ENCODE data around the gene PPY.
"Not testable (repeated sequence)": the region's sequence is repeated elsewhere in the genome, so short reads cannot be mapped to it uniquely, and the experiment has no call there.

The PPY gene

DNA sequence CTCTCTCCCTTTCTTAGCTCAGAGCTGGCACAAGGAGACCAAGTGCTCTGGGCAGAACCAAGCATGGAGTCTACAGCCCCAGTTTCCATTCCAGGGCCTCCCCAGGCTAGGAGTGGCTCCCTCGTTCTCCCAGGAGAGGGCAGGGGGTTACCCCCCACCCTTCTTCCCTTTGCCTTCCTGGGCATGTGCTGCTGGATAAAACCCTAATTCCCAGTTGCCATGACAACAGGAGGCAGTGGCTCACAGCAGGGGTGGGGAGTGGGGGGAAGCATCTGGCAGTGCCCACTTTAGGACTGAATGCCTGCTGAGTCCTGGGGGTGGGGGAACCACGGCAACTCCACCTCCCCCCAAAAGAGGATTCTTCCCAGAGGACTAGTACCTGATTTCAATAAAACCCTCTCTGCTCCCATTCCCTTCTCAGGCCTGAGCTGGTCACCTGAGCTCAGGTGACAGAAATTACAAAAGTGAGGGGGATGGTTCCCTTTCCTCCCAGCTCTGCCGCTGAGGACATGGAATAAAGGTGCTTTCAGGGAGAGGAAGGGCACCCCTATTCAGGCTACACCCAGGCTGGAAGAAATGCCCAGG lies 36.8 kb downstream of the PPY start:
- DNase-seq (ENCODE audit: low read depth): no peak

- no peak for DNase-seq (ENCODE audit: low read depth)
Observed at GRCh38 chr17:43901861-43902589, 40.3 kb downstream of the PPY start.

DNA sequence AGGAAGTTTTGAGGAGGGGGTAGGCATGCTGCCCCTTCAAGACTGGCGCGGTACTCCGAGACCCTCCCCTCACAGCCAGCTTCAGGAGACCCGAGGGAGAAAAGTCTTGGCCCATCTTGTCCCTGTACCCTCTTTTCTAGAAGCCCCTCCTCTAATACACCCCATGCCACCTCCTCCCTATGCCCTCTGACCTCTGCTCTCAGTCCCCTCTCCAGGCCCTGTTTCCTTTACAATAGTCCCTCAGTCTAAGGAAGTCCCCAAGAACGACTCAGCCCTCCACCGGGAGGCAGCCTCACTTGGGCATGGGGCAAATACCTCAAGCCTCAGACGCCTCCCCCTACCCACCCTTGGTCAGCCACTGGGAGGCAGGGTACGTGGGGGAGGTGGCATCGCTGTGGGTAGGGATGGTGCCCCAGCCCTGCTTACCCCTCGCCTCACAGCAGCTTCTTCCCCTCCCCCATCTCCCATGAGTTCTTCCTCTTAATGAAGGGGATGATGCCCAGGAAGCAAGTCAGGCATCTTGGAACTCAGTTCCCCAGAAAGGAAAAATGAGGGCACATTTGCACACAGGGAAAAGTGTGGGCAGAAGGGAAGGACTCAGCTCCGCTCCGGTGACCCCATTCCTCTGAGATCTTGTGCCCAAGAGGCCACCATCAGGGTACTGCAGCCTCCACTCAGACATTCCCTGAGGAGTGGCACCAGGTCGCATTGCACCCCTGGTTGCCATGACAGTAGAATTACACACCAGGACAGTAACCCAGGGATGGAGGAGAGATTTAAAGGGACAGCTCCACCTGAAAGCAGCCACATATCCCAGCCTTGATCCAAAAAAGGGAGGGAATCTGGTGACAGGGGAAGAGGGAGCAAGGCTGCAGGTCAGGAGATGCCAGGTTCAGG lies 41.2 kb downstream of the PPY start:
- DNase-seq (ENCODE audit: low read depth): no peak

GRCh38 chr17:43900183-43900857 lies 42.0 kb downstream of the PPY start:
- DNase-seq (ENCODE audit: low read depth): no peak

- DNase-seq (ENCODE audit: low read depth): no peak
Observed at GRCh38 chr17:43898446-43898845, 43.8 kb downstream of the PPY start.

- DNase-seq (ENCODE audit: low read depth): no peak
Observed at GRCh38 chr17:43897831-43898230, 44.4 kb downstream of the PPY start.

DNA sequence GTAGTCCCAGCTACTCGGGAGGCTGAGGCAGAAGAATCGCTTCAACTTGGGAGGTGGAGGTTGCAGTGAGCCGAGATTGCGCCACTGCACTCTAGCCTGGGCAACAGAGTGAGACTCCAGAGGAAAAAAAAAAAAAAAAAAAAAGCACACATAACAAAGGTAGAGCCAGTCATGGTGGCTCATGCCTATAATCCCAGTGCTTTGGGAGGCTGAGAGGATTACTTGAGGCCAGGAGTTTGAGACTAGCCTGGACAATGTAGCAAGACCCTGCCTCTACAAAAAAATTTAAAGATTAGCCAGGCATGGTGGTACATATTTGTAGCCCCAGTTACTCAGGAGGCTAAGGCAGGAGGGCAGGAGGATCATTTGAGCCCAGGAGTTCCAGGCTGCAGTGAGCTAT lies 47.8 kb downstream of the PPY start:
- not testable (repeated sequence) for DNase-seq (ENCODE audit: low read depth)

GRCh38 chr17:43892647-43892952 lies 49.7 kb downstream of the PPY start:
- no peak for DNase-seq (ENCODE audit: low read depth)

DNA sequence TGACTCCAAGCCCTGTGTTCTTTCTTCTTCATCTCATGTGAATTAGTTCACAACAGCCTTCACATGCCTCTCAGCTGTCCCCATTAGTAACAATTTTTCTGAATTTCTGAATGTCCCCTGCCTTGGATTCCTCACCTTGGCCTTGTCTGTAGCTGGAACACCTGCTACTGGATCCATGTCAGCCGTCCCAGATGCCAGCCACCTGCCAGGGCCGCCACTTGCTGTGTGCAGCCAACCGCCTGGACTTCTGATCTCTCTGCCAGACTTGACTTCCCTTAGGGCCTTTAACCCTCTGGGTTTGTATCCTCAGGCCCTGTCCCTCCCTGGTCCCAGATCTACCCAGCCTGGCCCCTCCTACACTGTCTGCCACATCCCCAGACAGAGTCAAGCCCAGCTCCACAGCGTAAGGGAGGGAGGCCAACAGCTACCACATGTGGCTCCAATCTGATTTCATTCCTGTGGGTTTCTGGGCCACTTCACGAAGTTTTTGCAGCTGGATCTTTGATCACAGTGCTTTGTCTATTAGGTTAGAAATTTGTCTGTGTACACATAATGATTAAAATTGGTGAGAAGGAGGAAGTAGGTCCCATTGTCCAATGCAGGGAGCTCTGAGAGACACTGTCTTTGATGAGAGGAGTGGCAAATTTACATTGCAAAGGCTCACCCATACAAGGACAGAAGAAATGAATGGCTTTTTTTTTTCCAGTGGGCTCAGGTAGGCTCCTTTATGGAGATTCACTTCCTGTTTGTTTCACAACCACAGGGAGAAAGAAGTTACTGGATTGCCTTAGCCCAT lies 50.2 kb downstream of the PPY start:
- DNase-seq (ENCODE audit: low read depth): no peak
